ENCODE measurements around the gene LCN1.

GRCh38 chr9:135476561-135477355 lies 44.5 kb upstream of the LCN1 start:
- TF ChIP-seq CTCF (IDR thresholded peaks at IDR 0.05) = no peak
- no peak for TF ChIP-seq POLR2A (IDR thresholded peaks at IDR 0.05)
- no peak for TF ChIP-seq POLR2AphosphoS5 (IDR thresholded peaks at IDR 0.05)
